ENCODE results near the gene FAM135A. TPM values are rescaled to one million over a fixed set of nuclear protein-coding genes. Genes with fewer than 3 reads are reported as not detected.
"Not testable (repeated sequence)": the region's sequence is repeated elsewhere in the genome, so short reads cannot be mapped to it uniquely, and the experiment has no call there.

The FAM135A gene
- total and polyA plus RNA-seq, 7 experiments from 2014 or later: 2.8 to 15.4 (median 9.4) TPM

GRCh38 chr6:70470510-70470909 lies 57.2 kb downstream of the FAM135A start:
- H3K27me3 Mint-ChIP-seq; DNase-seq; H3K27me3 ChIP-seq (ENCODE audit: control insufficient read depth in 2 of 2, insufficient read depth in 2 of 2, low read length in 2 of 2); intact Hi-C loops (cut with micrococcal nuclease); POLR2A ChIA-PET; H3K4me3 ChIP-seq (ENCODE audit: low read length); H3K4me3 Mint-ChIP-seq; H3K27ac ChIP-seq (ENCODE audit: low read depth, low read length); H3K9me3 Mint-ChIP-seq; H3K4me1 ChIP-seq (ENCODE audit: control insufficient read depth in 2 of 2, insufficient read depth in 2 of 2, low read length in 2 of 2); CTCF ChIA-PET; ATAC-seq; H3K4me1 Mint-ChIP-seq; H3K27ac Mint-ChIP-seq; H3K9me3 ChIP-seq (ENCODE audit: control insufficient read depth in 2 of 3, low read length in 3 of 3): not testable (repeated sequence)
- H3K36me3 Mint-ChIP-seq: peaks cover 10 to 60% (median 39%) of the 10 kb centered on the region in 5 donors
- peaks cover 0 to 13% (median 0%) of the 10 kb centered on the region in 3 experiments for H3K36me3 ChIP-seq (ENCODE audit: control insufficient read depth in 2 of 3, insufficient read depth in 3 of 3, low read length in 3 of 3)

GRCh38 chr6:70474751-70475150 lies 61.4 kb downstream of the FAM135A start:
- Mint-ChIP-seq H3K4me3 (no peak overlapping the region), H3K4me1 (peaks cover 0 to 2% (median 0%) of the 10 kb centered on the region in 7 donors), H3K9me3 (peaks cover 0 to 5% (median 0%) of the 10 kb centered on the region in 11 donors), H3K27me3 (no peaks in the 10 kb centered on the region), H3K27ac (no peak overlapping the region), H3K36me3 (peaks cover 15 to 60% (median 43%) of the 10 kb centered on the region in 5 donors)
- CTCF ChIA-PET: no interaction called here
- Histone ChIP-seq H3K27ac (ENCODE audit: low read depth, low read length) (no peak overlapping the region), H3K9me3 (ENCODE audit: control insufficient read depth in 2 of 3, low read length in 3 of 3) (no peaks in the 10 kb centered on the region), H3K36me3 (ENCODE audit: control insufficient read depth in 2 of 3, insufficient read depth in 3 of 3, low read length in 3 of 3) (peaks cover 0 to 19% (median 0%) of the 10 kb centered on the region in 3 experiments), H3K4me1 (ENCODE audit: control insufficient read depth in 2 of 2, insufficient read depth in 2 of 2, low read length in 2 of 2) (no peaks in the 10 kb centered on the region), H3K27me3 (ENCODE audit: control insufficient read depth in 2 of 2, insufficient read depth in 2 of 2, low read length in 2 of 2) (no peaks in the 10 kb centered on the region), H3K4me3 (ENCODE audit: low read length) (no peak overlapping the region)
- POLR2A ChIA-PET: interaction anchor here (0.5 kb wide), 1 partner anchor 60 kb away, joined by 3 read pairs; no protein-coding TSS in a partner anchor
- intact Hi-C loops (cut with micrococcal nuclease): no loop called here
- ATAC-seq (no peak), DNase-seq (no peak)

GRCh38 chr6:70479236-70479635 lies 65.9 kb downstream of the FAM135A start:
- Mint-ChIP-seq H3K4me1 (no peaks in the 10 kb centered on the region), H3K9me3 (peaks cover 0 to 5% (median 0%) of the 10 kb centered on the region in 11 donors), H3K36me3 (peaks cover 8 to 51% (median 35%) of the 10 kb centered on the region in 5 donors), H3K27ac (no peak overlapping the region), H3K4me3 (no peak overlapping the region), H3K27me3 (no peaks in the 10 kb centered on the region)
- Histone ChIP-seq H3K27me3 (ENCODE audit: control insufficient read depth in 2 of 2, insufficient read depth in 2 of 2, low read length in 2 of 2) (no peaks in the 10 kb centered on the region), H3K36me3 (ENCODE audit: control insufficient read depth in 2 of 3, insufficient read depth in 3 of 3, low read length in 3 of 3) (peaks cover 0 to 7% (median 0%) of the 10 kb centered on the region in 3 experiments), H3K27ac (ENCODE audit: low read depth, low read length) (no peak overlapping the region), H3K4me3 (ENCODE audit: low read length) (no peak overlapping the region), H3K9me3 (ENCODE audit: control insufficient read depth in 2 of 3, low read length in 3 of 3) (no peaks in the 10 kb centered on the region), H3K4me1 (ENCODE audit: control insufficient read depth in 2 of 2, insufficient read depth in 2 of 2, low read length in 2 of 2) (no peaks in the 10 kb centered on the region)
- ChIA-PET CTCF (no interaction called here), POLR2A (no interaction called here)
- DNase-seq: no peak
- intact Hi-C loops (cut with micrococcal nuclease): no loop called here
- no peak for ATAC-seq

- H3K27ac ChIP-seq (ENCODE audit: low read depth, low read length); CTCF ChIA-PET; POLR2A ChIA-PET; H3K4me1 Mint-ChIP-seq; H3K27ac Mint-ChIP-seq; H3K4me1 ChIP-seq (ENCODE audit: control insufficient read depth in 2 of 2, insufficient read depth in 2 of 2, low read length in 2 of 2); H3K27me3 ChIP-seq (ENCODE audit: control insufficient read depth in 2 of 2, insufficient read depth in 2 of 2, low read length in 2 of 2); H3K9me3 ChIP-seq (ENCODE audit: control insufficient read depth in 2 of 3, low read length in 3 of 3); H3K9me3 Mint-ChIP-seq; H3K4me3 Mint-ChIP-seq; DNase-seq; H3K4me3 ChIP-seq (ENCODE audit: low read length); ATAC-seq; intact Hi-C loops (cut with micrococcal nuclease); H3K27me3 Mint-ChIP-seq; H3K36me3 ChIP-seq (ENCODE audit: control insufficient read depth in 2 of 3, insufficient read depth in 3 of 3, low read length in 3 of 3): not testable (repeated sequence)
- H3K36me3 Mint-ChIP-seq: peaks cover 2 to 13% (median 5%) of the 10 kb centered on the region in 5 donors
These were observed 73.3 kb downstream of the FAM135A start for GRCh38 chr6:70486638-70487037.

- ChIA-PET POLR2A (interaction anchor here (1.0 kb wide), 1 partner anchor 11 kb away, joined by 3 read pairs; no protein-coding TSS in a partner anchor), CTCF (no interaction called here)
- no peak overlapping the region for H3K4me3 ChIP-seq (ENCODE audit: low read length)
- peaks cover 0 to 9% (median 0%) of the 10 kb centered on the region in 5 donors for H3K36me3 Mint-ChIP-seq
- H3K36me3 ChIP-seq (ENCODE audit: control insufficient read depth in 2 of 3, insufficient read depth in 3 of 3, low read length in 3 of 3): no peaks in the 10 kb centered on the region
- no peaks in the 10 kb centered on the region for H3K4me1 ChIP-seq (ENCODE audit: control insufficient read depth in 2 of 2, insufficient read depth in 2 of 2, low read length in 2 of 2)
- H3K27me3 ChIP-seq (ENCODE audit: control insufficient read depth in 2 of 2, insufficient read depth in 2 of 2, low read length in 2 of 2): no peaks in the 10 kb centered on the region
- no peaks in the 10 kb centered on the region for H3K4me1 Mint-ChIP-seq
- no peak for ATAC-seq
- intact Hi-C loops (cut with micrococcal nuclease): no loop called here
- no peaks in the 10 kb centered on the region for H3K9me3 Mint-ChIP-seq
- H3K27ac ChIP-seq (ENCODE audit: low read depth, low read length): no peak overlapping the region
- H3K27me3 Mint-ChIP-seq: no peaks in the 10 kb centered on the region
- H3K27ac Mint-ChIP-seq: no peak overlapping the region
- H3K9me3 ChIP-seq (ENCODE audit: control insufficient read depth in 2 of 3, low read length in 3 of 3): no peaks in the 10 kb centered on the region
- no peak overlapping the region for H3K4me3 Mint-ChIP-seq
- no peak for DNase-seq
These were observed 76.1 kb downstream of the FAM135A start for GRCh38 chr6:70489364-70489763.

- POLR2A ChIA-PET: no interaction called here
- Mint-ChIP-seq H3K36me3 (peaks cover under 1 to 36% (median 20%) of the 10 kb centered on the region in 5 donors), H3K9me3 (peaks cover 4 to 27% (median 13%) of the 10 kb centered on the region in 11 donors), H3K27me3 (no peaks in the 10 kb centered on the region), H3K27ac (no peak overlapping the region), H3K4me3 (no peak overlapping the region), H3K4me1 (no peaks in the 10 kb centered on the region)
- ATAC-seq: no peak
- Histone ChIP-seq H3K4me1 (ENCODE audit: control insufficient read depth in 2 of 2, insufficient read depth in 2 of 2, low read length in 2 of 2) (no peaks in the 10 kb centered on the region), H3K36me3 (ENCODE audit: control insufficient read depth in 2 of 3, insufficient read depth in 3 of 3, low read length in 3 of 3) (no peaks in the 10 kb centered on the region), H3K4me3 (ENCODE audit: low read length) (no peak overlapping the region), H3K27me3 (ENCODE audit: control insufficient read depth in 2 of 2, insufficient read depth in 2 of 2, low read length in 2 of 2) (no peaks in the 10 kb centered on the region), H3K9me3 (ENCODE audit: control insufficient read depth in 2 of 3, low read length in 3 of 3) (no peaks in the 10 kb centered on the region), H3K27ac (ENCODE audit: low read depth, low read length) (no peak overlapping the region)
- DNase-seq: no peak
- intact Hi-C loops (cut with micrococcal nuclease): no loop called here
- CTCF ChIA-PET: no interaction called here
These were observed 81.5 kb downstream of the FAM135A start for GRCh38 chr6:70494833-70495232.

- H3K4me1 Mint-ChIP-seq; H3K4me1 ChIP-seq (ENCODE audit: control insufficient read depth in 2 of 2, insufficient read depth in 2 of 2, low read length in 2 of 2); H3K27ac Mint-ChIP-seq; DNase-seq; ATAC-seq; H3K9me3 ChIP-seq (ENCODE audit: control insufficient read depth in 2 of 3, low read length in 3 of 3); H3K27ac ChIP-seq (ENCODE audit: low read depth, low read length); POLR2A ChIA-PET; H3K36me3 ChIP-seq (ENCODE audit: control insufficient read depth in 2 of 3, insufficient read depth in 3 of 3, low read length in 3 of 3); intact Hi-C loops (cut with micrococcal nuclease); CTCF ChIA-PET; H3K4me3 Mint-ChIP-seq; H3K4me3 ChIP-seq (ENCODE audit: low read length); H3K27me3 ChIP-seq (ENCODE audit: control insufficient read depth in 2 of 2, insufficient read depth in 2 of 2, low read length in 2 of 2); H3K27me3 Mint-ChIP-seq: not testable (repeated sequence)
- Mint-ChIP-seq H3K36me3 (peaks cover 2 to 45% (median 24%) of the 10 kb centered on the region in 5 donors), H3K9me3 (peaks cover 7 to 31% (median 14%) of the 10 kb centered on the region in 11 donors)
These were observed 82.5 kb downstream of the FAM135A start for GRCh38 chr6:70495790-70496189.
